WTC11 (cell line): ENCODE results near the gene NENF. TPM values are rescaled to one million over a fixed set of nuclear protein-coding genes. Genes with fewer than 3 reads are reported as not detected.

Source experiments
- ATAC-seq: fragments of 200-7000 bp; cut with Tn5 transposase; 2 replicates; pipeline ENCODE4 v1.10.0; 2021; ENCODE audit warnings: mild to moderate bottlenecking, moderate library complexity
- CTCF ChIA-PET: fragments of 300-600 bp; sonication (Branson Sonifier 250); formaldehyde crosslinking; loops from one replicate; lab custom pipeline; 2021; ENCODE audit warnings: antibody characterized with exemption; lab: Charles Lee
- POLR2A ChIA-PET: fragments of 350-600 bp; sonication (Branson Sonifier 250); formaldehyde crosslinking; loops from one replicate; lab custom pipeline; 2021; ENCODE audit warnings: antibody characterized with exemption; lab: Charles Lee
- DNase-seq: peaks from one replicate; pipeline ENCODE4 v3.0.0; 2021; ENCODE audit warnings: low spot score
- H3K27ac Mint-ChIP-seq: 2 replicates; pipeline ENCODE4 v1.8.0; 2021; ENCODE audit warnings: mixed read lengths
- H3K27me3 Mint-ChIP-seq: 2 replicates; pipeline ENCODE4 v1.8.0; 2021; ENCODE audit warnings: low read depth, mild to moderate bottlenecking, moderate library complexity, mixed read lengths
- H3K36me3 Mint-ChIP-seq: 2 replicates; pipeline ENCODE4 v1.8.0; 2021; ENCODE audit warnings: mixed read lengths
- H3K4me1 Mint-ChIP-seq: 2 replicates; pipeline ENCODE4 v1.8.0; 2022; ENCODE audit warnings: mixed read lengths
- H3K4me3 Mint-ChIP-seq: 2 replicates; pipeline ENCODE4 v1.8.0; 2021; ENCODE audit warnings: mild to moderate bottlenecking, moderate library complexity, mixed read lengths
- H3K9me3 Mint-ChIP-seq: 2 replicates; pipeline ENCODE4 v1.8.0; 2021; ENCODE audit warnings: mixed read lengths
- AR ChIP-seq: fragments of 250-450 bp; sonication (Bioruptor Pico); IDR thresholded peaks from 2 replicates; pipeline ENCODE4 v1.9.0; 2021; ENCODE audit warnings: mild to moderate bottlenecking
- CREB1 ChIP-seq: sonication (generic); formaldehyde crosslinking; IDR thresholded peaks from 2 replicates; pipeline ENCODE4 v1.8.0; 2023; ENCODE audit warnings: mild to moderate bottlenecking, missing genetic modification reagents
- EMX1 ChIP-seq: fragments of 250-450 bp; sonication (Bioruptor Pico); IDR thresholded peaks from 2 replicates; pipeline ENCODE4 v1.8.0; 2021; ENCODE audit warnings: mild to moderate bottlenecking
- ERG ChIP-seq: fragments of 250-450 bp; sonication (Bioruptor Pico); IDR thresholded peaks from 2 replicates; pipeline ENCODE4 v1.8.0; 2021; ENCODE audit warnings: mild to moderate bottlenecking
- FOXJ3 ChIP-seq: sonication (generic); formaldehyde crosslinking; IDR thresholded peaks from 2 replicates; pipeline ENCODE4 v1.9.0; 2021; ENCODE audit warnings: missing genetic modification reagents, mild to moderate bottlenecking, borderline replicate concordance
- HMGA2 ChIP-seq: fragments of 250-450 bp; sonication (Bioruptor Pico); IDR thresholded peaks from 2 replicates; pipeline ENCODE4 v1.4.0; 2021; ENCODE audit warnings: mild to moderate bottlenecking, moderate library complexity
- IRF1 ChIP-seq: sonication (generic); formaldehyde crosslinking; IDR thresholded peaks from 2 replicates; pipeline ENCODE4 v1.8.0; 2023; ENCODE audit warnings: missing genetic modification reagents
- JUN ChIP-seq: sonication (generic); formaldehyde crosslinking; IDR thresholded peaks from 2 replicates; pipeline ENCODE4 v1.8.0; 2023; ENCODE audit warnings: mild to moderate bottlenecking, missing genetic modification reagents
- MLX ChIP-seq: sonication (generic); formaldehyde crosslinking; IDR thresholded peaks from 2 replicates; pipeline ENCODE4 v1.8.1; 2023; ENCODE audit warnings: mild to moderate bottlenecking, missing genetic modification reagents, moderate library complexity
- MYBL2 ChIP-seq: sonication (generic); formaldehyde crosslinking; IDR thresholded peaks from 2 replicates; pipeline ENCODE4 v1.8.1; 2023; ENCODE audit warnings: mild to moderate bottlenecking, moderate library complexity, missing genetic modification reagents
- NFYB ChIP-seq: sonication (generic); formaldehyde crosslinking; conservative IDR thresholded peaks from 2 replicates; pipeline ENCODE4 v1.8.0; 2022; ENCODE audit warnings: low read depth, missing genetic modification reagents
- PRRX2 ChIP-seq: fragments of 250-450 bp; sonication (Bioruptor Pico); IDR thresholded peaks from 2 replicates; pipeline ENCODE4 v1.8.0; 2021; ENCODE audit warnings: mild to moderate bottlenecking
- RELA ChIP-seq: sonication (generic); formaldehyde crosslinking; IDR thresholded peaks from 2 replicates; pipeline ENCODE4 v1.8.1; 2022; ENCODE audit warnings: missing genetic modification reagents, mild to moderate bottlenecking, borderline replicate concordance
- SMAD4 ChIP-seq: sonication (generic); formaldehyde crosslinking; IDR thresholded peaks from 2 replicates; pipeline ENCODE4 v1.8.0; 2022; ENCODE audit warnings: mild to moderate bottlenecking, missing genetic modification reagents
- SOX15 ChIP-seq: fragments of 250-450 bp; sonication (Bioruptor Pico); IDR thresholded peaks from 2 replicates; pipeline ENCODE4 v1.9.0; 2021; ENCODE audit warnings: mild to moderate bottlenecking
- TEAD4 ChIP-seq: sonication (generic); formaldehyde crosslinking; IDR thresholded peaks from 2 replicates; pipeline ENCODE4 v1.8.0; 2022; ENCODE audit warnings: mild to moderate bottlenecking, missing genetic modification reagents
- ZBTB21 ChIP-seq: sonication (generic); formaldehyde crosslinking; IDR thresholded peaks from 2 replicates; pipeline ENCODE4 v1.8.1; 2023; ENCODE audit warnings: mild to moderate bottlenecking, missing genetic modification reagents, borderline replicate concordance
- ZMAT4 ChIP-seq: fragments of 250-450 bp; sonication (Bioruptor Pico); IDR thresholded peaks from 2 replicates; pipeline ENCODE4 v1.9.0; 2021; ENCODE audit warnings: mild to moderate bottlenecking
- ZNF232 ChIP-seq: sonication (generic); formaldehyde crosslinking; IDR thresholded peaks from 2 replicates; pipeline ENCODE4 v1.8.0; 2022; ENCODE audit warnings: mild to moderate bottlenecking, missing genetic modification reagents
- ZNF425 ChIP-seq: fragments of 250-450 bp; sonication (Bioruptor Pico); conservative IDR thresholded peaks from 2 replicates; pipeline ENCODE4 v1.9.0; 2021; ENCODE audit warnings: mild to moderate bottlenecking
- ZNF512 ChIP-seq: sonication (generic); formaldehyde crosslinking; IDR thresholded peaks from 2 replicates; pipeline ENCODE4 v1.8.1; 2022; ENCODE audit warnings: missing genetic modification reagents, borderline replicate concordance
- ZNF671 ChIP-seq: fragments of 250-450 bp; sonication (Bioruptor Pico); IDR thresholded peaks from 2 replicates; pipeline ENCODE4 v1.8.0; 2021; ENCODE audit warnings: mild to moderate bottlenecking
- total RNA-seq: library from RNA; stranded (reverse); gene quantifications from 3 replicates; pipeline ENCODE4 v1.2.3, GENCODE V29; 2021

NENF gene
- total RNA-seq, 1 experiment from 2014 or later = 27.3 TPM

- CTCF ChIA-PET = interaction anchor here (1.1 kb wide), 1 partner anchor 381 kb away, joined by 3 read pairs; no protein-coding TSS in a partner anchor
- no peaks in the 10 kb centered on the region for H3K4me1 Mint-ChIP-seq
- H3K27ac Mint-ChIP-seq = no peak overlapping the region
Measured at GRCh38 chr1:212451416-212452322, 18.9 kb downstream of the NENF start.

GRCh38 chr1:212452323-212453155 lies 19.8 kb downstream of the NENF start:
- DNase-seq (no peak), ATAC-seq (no peak)
- H3K4me3 Mint-ChIP-seq = no peak overlapping the region
- TF ChIP-seq ZMAT4 (CRISPR knock-in tag) = no peak
- TF ChIP-seq SOX15 (CRISPR knock-in tag) = no peak
- TF ChIP-seq HMGA2 (CRISPR knock-in tag) = no peak
- no peak for TF ChIP-seq ZNF512 (CRISPR knock-in tag)
- no peak for TF ChIP-seq JUN (CRISPR knock-in tag)
- TF ChIP-seq SMAD4 = no peak
- TF ChIP-seq PRRX2 (CRISPR knock-in tag) = no peak
- no peak for TF ChIP-seq ZNF425 (CRISPR knock-in tag)
- TF ChIP-seq TEAD4 = no peak
- TF ChIP-seq EMX1 = no peak
- TF ChIP-seq ERG (CRISPR knock-in tag) = no peak
- no peak for TF ChIP-seq IRF1
- TF ChIP-seq RELA (CRISPR knock-in tag) = no peak
- no peak for TF ChIP-seq MYBL2 (CRISPR knock-in tag)
- no peak for TF ChIP-seq CREB1
- TF ChIP-seq AR = no peak
- no peak for TF ChIP-seq ZBTB21
- no peak for TF ChIP-seq NFYB
- TF ChIP-seq FOXJ3 (CRISPR knock-in tag) = no peak
- POLR2A ChIA-PET = no interaction called here
- H3K27me3 Mint-ChIP-seq = no peaks in the 10 kb centered on the region
- no peak overlapping the region for H3K27ac Mint-ChIP-seq
- H3K9me3 Mint-ChIP-seq = no peaks in the 10 kb centered on the region
- H3K36me3 Mint-ChIP-seq = no peaks in the 10 kb centered on the region
- H3K4me1 Mint-ChIP-seq = no peaks in the 10 kb centered on the region
- CTCF ChIA-PET = interaction anchor here (0.8 to 1.4 kb wide), 4 partner anchors 9 to 417 kb away, joined by 3 to 4 read pairs (median 3); partner anchors contain the start of genes DTL and INTS7

More at GRCh38 chr1:212451416-212452322, 18.9 kb downstream of the NENF start:
- no peaks in the 10 kb centered on the region for H3K27me3 Mint-ChIP-seq
- no peak for TF ChIP-seq ZNF232
- TF ChIP-seq MLX (CRISPR knock-in tag) = no peak
- TF ChIP-seq ZNF671 (CRISPR knock-in tag) = no peak
- TF ChIP-seq, all 79 proteins: peak for 0
- POLR2A ChIA-PET = no interaction called here
- DNase-seq (no peak), ATAC-seq (no peak)
- Mint-ChIP-seq H3K9me3 (no peaks in the 10 kb centered on the region), H3K36me3 (no peaks in the 10 kb centered on the region), H3K4me3 (no peak overlapping the region)
